ENCODE results near the gene SNX8. TPM values are rescaled to one million over a fixed set of nuclear protein-coding genes. Genes with fewer than 3 reads are reported as not detected.
A peak's percentile ranks its signal among the peaks of the same experiment; 100 is the strongest.

Gene SNX8
- total and polyA plus RNA-seq, 2 of the 4 experiments (the other 2 are of a cell fraction) = 7.7 to 55.9 TPM

DNA sequence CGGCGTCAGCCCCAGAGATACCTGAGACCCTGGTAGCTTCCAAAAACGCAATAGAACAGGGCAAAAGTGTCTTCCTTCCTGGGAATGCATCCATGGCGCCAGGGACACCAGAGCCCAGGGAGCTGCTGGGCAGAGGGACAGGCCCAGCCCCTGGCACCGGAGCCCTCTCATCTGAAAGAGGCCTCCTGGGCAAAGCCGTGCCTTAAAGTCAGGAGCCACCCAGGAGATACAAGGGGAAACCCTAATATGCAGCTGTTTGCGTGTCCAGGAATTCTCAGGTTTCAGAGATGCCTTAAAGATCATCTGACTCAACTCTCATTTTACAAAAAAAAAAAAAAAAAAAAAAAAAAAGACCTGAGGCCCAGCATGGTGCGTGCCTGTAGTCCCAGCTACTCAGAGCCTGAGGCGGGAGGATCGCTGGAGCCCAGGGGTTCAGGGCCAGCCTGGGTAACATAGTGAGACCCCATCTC lies 44.2 kb downstream of the SNX8 start:
- H2AFZ ChIP-seq (replicated peaks; ENCODE audit: low read length, poor library complexity) = no peak overlapping the region
- no peak overlapping the region for H3K4me3 ChIP-seq (ENCODE audit: insufficient read depth, low read depth, low read length)
- ATAC-seq (ENCODE audit: low read depth) = peak; percentile 27; the same call in 1 of the 2 replicates
- TF ChIP-seq MAZ (IDR thresholded peaks at IDR 0.05; ENCODE audit: borderline replicate concordance, low read depth, low read length) (no peak), MXI1 (IDR thresholded peaks at IDR 0.05; ENCODE audit: borderline replicate concordance, low read depth, low read length) (no peak), MAFK (IDR thresholded peaks at IDR 0.05; ENCODE audit: low read depth, low read length) (no peak), POLR2A (IDR thresholded peaks at IDR 0.05; ENCODE audit: low read depth, low read length) (no peak), CEBPB (IDR thresholded peaks at IDR 0.05; ENCODE audit: low read depth, low read length) (no peak)
- TF ChIP-seq, protein P1, sequence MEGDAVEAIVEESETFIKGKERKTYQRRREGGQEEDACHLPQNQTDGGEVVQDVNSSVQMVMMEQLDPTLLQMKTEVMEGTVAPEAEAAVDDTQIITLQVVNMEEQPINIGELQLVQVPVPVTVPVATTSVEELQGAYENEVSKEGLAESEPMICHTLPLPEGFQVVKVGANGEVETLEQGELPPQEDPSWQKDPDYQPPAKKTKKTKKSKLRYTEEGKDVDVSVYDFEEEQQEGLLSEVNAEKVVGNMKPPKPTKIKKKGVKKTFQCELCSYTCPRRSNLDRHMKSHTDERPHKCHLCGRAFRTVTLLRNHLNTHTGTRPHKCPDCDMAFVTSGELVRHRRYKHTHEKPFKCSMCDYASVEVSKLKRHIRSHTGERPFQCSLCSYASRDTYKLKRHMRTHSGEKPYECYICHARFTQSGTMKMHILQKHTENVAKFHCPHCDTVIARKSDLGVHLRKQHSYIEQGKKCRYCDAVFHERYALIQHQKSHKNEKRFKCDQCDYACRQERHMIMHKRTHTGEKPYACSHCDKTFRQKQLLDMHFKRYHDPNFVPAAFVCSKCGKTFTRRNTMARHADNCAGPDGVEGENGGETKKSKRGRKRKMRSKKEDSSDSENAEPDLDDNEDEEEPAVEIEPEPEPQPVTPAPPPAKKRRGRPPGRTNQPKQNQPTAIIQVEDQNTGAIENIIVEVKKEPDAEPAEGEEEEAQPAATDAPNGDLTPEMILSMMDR (conservative IDR thresholded peaks at IDR 0.05; ENCODE audit: low read depth, low read length) = no peak
- TF ChIP-seq, protein P2, sequence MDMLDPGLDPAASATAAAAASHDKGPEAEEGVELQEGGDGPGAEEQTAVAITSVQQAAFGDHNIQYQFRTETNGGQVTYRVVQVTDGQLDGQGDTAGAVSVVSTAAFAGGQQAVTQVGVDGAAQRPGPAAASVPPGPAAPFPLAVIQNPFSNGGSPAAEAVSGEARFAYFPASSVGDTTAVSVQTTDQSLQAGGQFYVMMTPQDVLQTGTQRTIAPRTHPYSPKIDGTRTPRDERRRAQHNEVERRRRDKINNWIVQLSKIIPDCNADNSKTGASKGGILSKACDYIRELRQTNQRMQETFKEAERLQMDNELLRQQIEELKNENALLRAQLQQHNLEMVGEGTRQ (IDR thresholded peaks at IDR 0.05; ENCODE audit: low read depth, low read length) = no peak
- TF ChIP-seq, protein P3, sequence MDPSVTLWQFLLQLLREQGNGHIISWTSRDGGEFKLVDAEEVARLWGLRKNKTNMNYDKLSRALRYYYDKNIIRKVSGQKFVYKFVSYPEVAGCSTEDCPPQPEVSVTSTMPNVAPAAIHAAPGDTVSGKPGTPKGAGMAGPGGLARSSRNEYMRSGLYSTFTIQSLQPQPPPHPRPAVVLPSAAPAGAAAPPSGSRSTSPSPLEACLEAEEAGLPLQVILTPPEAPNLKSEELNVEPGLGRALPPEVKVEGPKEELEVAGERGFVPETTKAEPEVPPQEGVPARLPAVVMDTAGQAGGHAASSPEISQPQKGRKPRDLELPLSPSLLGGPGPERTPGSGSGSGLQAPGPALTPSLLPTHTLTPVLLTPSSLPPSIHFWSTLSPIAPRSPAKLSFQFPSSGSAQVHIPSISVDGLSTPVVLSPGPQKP (IDR thresholded peaks at IDR 0.05; ENCODE audit: borderline replicate concordance, low read depth, low read length) = no peak
- H3K4ac ChIP-seq (ENCODE audit: low read depth, low read length) = 0 out of 2 replicates have a peak overlapping the region, but pooled peaks have one; percentile 7
- 0 out of 4 replicates have a peak overlapping the region, but pooled peaks of 1 of the 2 experiments have one; percentile 69 for H4K8ac ChIP-seq (ENCODE audit: low read depth in 2 of 2, low read length in 2 of 2)
- H3K9me1 ChIP-seq (ENCODE audit: insufficient read depth, low read length) = no peaks in the 10 kb centered on the region
- H4K20me1 ChIP-seq (ENCODE audit: insufficient read depth, low read length) = 0 out of 2 replicates have a peak, but pooled peaks cover 4% of the 10 kb centered on the region
- no peak overlapping the region for H3K56ac ChIP-seq (ENCODE audit: extremely low read depth, insufficient read depth, low read length)
- H2AK5ac ChIP-seq (ENCODE audit: low read depth, low read length) = peak overlapping the region; percentile 97; the same call in 1 of the 2 replicates
- peak overlapping the region; percentile 65; the same call in 1 of the 2 replicates for H2BK120ac ChIP-seq (ENCODE audit: low read depth, low read length)
- peak overlapping the region; percentile 50; the same call in 1 of the 2 replicates for H3K27ac ChIP-seq (ENCODE audit: insufficient read depth, low read length)
- H4K5ac ChIP-seq (ENCODE audit: low read depth, low read length) = no peak overlapping the region; the same call in 1 of the 2 replicates
- POLR2A ChIA-PET (ENCODE audit: unreplicated experiment) = interaction anchor here (0.8 kb wide), 1 partner anchor 21 kb away, joined by 3 read pairs; no protein-coding TSS in a partner anchor
- in situ Hi-C loops (cut with MboI; ENCODE audit: low sequenced_read_pairs) = no loop called here
- H3K23ac ChIP-seq (ENCODE audit: low read depth, low read length) = peak overlapping the region; percentile 2; the same call in 1 of the 2 replicates
- H4K91ac ChIP-seq (ENCODE audit: insufficient read depth, low read depth, low read length) = no peak overlapping the region
- dilution Hi-C loops (cut with HindIII; ENCODE audit: low sequenced_read_pairs, unreplicated experiment) = no loop called here
- no TSS peak for BruUV-seq (replicated peaks)
- H3K9me3 ChIP-seq (ENCODE audit: control insufficient read depth, insufficient read depth, low read length) = no peaks in the 10 kb centered on the region
- CTCF ChIA-PET = interaction anchor here (0.9 kb wide), 1 partner anchor 78 kb away, joined by 3 read pairs; no protein-coding TSS in a partner anchor
- H2BK15ac ChIP-seq (ENCODE audit: low read depth, low read length) = no peak overlapping the region
- peak overlapping the region; percentile 13 for H2AK9ac ChIP-seq (replicated peaks; ENCODE audit: low read depth, low read length, poor library complexity)
- 100% methylated on average over 1 of the region's 10 CpGs; no CpG with 5 or more reads in 1 of the 2 experiments for WGBS, 2 experiments (ENCODE audit: extremely low coverage in 2 of 2, insufficient read length in 1 of 2)
- no peak overlapping the region; the same call in 1 of the 2 replicates for H3K18ac ChIP-seq (ENCODE audit: low read depth, low read length)
- peak overlapping the region; percentile 63 for H2BK5ac ChIP-seq (ENCODE audit: low read depth, low read length, poor library complexity, severe bottlenecking)
- intact Hi-C loops (cut with micrococcal nuclease) = no loop called here
- H3K4me1 ChIP-seq (ENCODE audit: control insufficient read depth, insufficient read depth, low read length) = peaks cover 13% of the 10 kb centered on the region
- H2BK20ac ChIP-seq (ENCODE audit: low read depth, low read length) = peak overlapping the region; percentile 18
- peak; percentile 57 for DNase-seq
- no peak overlapping the region for H3K9ac ChIP-seq (ENCODE audit: low read depth, low read length)
- H3K79me1 ChIP-seq (ENCODE audit: low read depth in 1 of 2, low read length in 2 of 2) = peaks cover 0 to 8% of the 10 kb centered on the region in 2 experiments; a peak in 2 of 4 replicates
- no peak overlapping the region for H3K14ac ChIP-seq (replicated peaks; ENCODE audit: low read depth, low read length)
- peaks cover 15% of the 10 kb centered on the region for H3K36me3 ChIP-seq (ENCODE audit: control insufficient read depth, insufficient read depth, low read length)
- H3K27me3 ChIP-seq (ENCODE audit: control insufficient read depth, insufficient read depth, low read length) = no peaks in the 10 kb centered on the region
- peak overlapping the region; percentile 49; the same call in 1 of the 2 replicates for H3K4me2 ChIP-seq (ENCODE audit: low read depth, low read length)

All from IMR-90 (cell line).